Karpas-422 (cell line): ENCODE measurements around the gene ABCA6. TPM values are rescaled to one million over a fixed set of nuclear protein-coding genes. Genes with fewer than 3 reads are reported as not detected.
"Not testable (repeated sequence)": the region's sequence is repeated elsewhere in the genome, so short reads cannot be mapped to it uniquely, and the experiment has no call there.

Source experiments
- DNase-seq: peaks from one replicate; pipeline ENCODE4 v3.0.0-alpha.2; 2015
- H2AFZ ChIP-seq: fragments of 200-600 bp; sonication (generic); 2 replicates; pipeline ENCODE4 v1.6.1; 2014; ENCODE audit warnings: antibody characterized with exemption, low read length, mixed read lengths
- H3K27ac ChIP-seq: fragments of 200-600 bp; sonication (generic); 2 replicates; pipeline ENCODE4 v1.5.1; 2014; ENCODE audit warnings: mild to moderate bottlenecking, low read length, moderate library complexity
- H3K27me3 ChIP-seq: fragments of 200-600 bp; sonication (generic); 2 replicates; pipeline ENCODE4 v1.6.1; 2014; ENCODE audit warnings: low read length, mixed read lengths
- H3K36me3 ChIP-seq: fragments of 200-600 bp; sonication (generic); 2 replicates; pipeline ENCODE4 v1.6.1; 2014; ENCODE audit warnings: low read length, mixed read lengths; ENCODE audit not compliant: insufficient read depth
- H3K4me1 ChIP-seq: fragments of 200-600 bp; sonication (generic); 2 replicates; pipeline ENCODE4 v1.6.1; 2014; ENCODE audit warnings: mild to moderate bottlenecking, low read length, mixed read lengths
- H3K4me2 ChIP-seq: fragments of 200-600 bp; sonication (generic); 2 replicates; pipeline ENCODE4 v1.6.1; 2014; ENCODE audit warnings: low read length, low read depth, mild to moderate bottlenecking; ENCODE audit not compliant: poor library complexity, severe bottlenecking
- H3K4me3 ChIP-seq: fragments of 200-600 bp; sonication (generic); 2 replicates; pipeline ENCODE4 v1.5.1; 2014; ENCODE audit warnings: mild to moderate bottlenecking, antibody characterized with exemption, low read length, mixed read lengths
- H3K79me2 ChIP-seq: fragments of 200-600 bp; sonication (generic); 2 replicates; pipeline ENCODE4 v1.6.1; 2014; ENCODE audit warnings: mild to moderate bottlenecking, low read length, mixed read lengths
- H3K9ac ChIP-seq: fragments of 200-600 bp; sonication (generic); 2 replicates; pipeline ENCODE4 v1.6.0; 2014; ENCODE audit warnings: low read length
- H3K9me2 ChIP-seq: fragments of 200-600 bp; sonication (generic), shearing (Covaris generic); replicated peaks from 2 replicates; pipeline ENCODE4 v1.6.0; 2014; ENCODE audit warnings: mild to moderate bottlenecking, low read length, moderate library complexity; ENCODE audit not compliant: insufficient read depth
- H3K9me3 ChIP-seq: fragments of 300-700, 200-600 bp; sonication (generic); 2 replicates; pipeline ENCODE4 v1.6.1; 2014; ENCODE audit warnings: low read length, mixed read lengths
- H4K20me1 ChIP-seq: fragments of 200-600 bp; sonication (generic); 2 replicates; pipeline ENCODE4 v1.6.1; 2014; ENCODE audit warnings: mild to moderate bottlenecking, antibody characterized with exemption, low read length, low read depth; ENCODE audit not compliant: insufficient read depth
- total RNA-seq: library from RNA; depleted of rRNA; stranded (reverse); fragments of >200 nt; shearing (Covaris generic); gene quantifications from 2 replicates; pipeline ENCODE4 v1.2.3, GENCODE V29; 2014; ENCODE audit warnings: low replicate concordance

ABCA6 gene
- total RNA-seq, 1 experiment from 2014 or later: not detected

DNA sequence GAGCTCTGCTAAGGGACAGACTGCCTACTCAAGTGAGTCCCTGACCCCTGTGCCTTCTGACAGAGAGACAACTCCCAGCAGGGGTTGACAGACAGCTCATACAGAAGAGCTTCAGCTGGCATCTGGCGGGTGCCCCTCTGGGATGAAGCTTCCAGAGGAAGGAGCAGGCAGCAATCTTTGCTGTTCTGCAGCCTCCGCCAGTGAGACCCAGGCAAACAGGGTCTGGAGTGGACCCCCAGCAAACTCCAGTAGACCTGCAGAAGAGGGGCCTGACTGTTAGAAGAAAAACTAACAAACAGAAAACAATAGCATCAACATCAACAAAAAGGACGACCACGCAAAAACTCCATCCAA lies 70.5 kb downstream of the ABCA6 start:
- DNase-seq, H3K79me2 ChIP-seq, H3K4me1 ChIP-seq, H3K4me2 ChIP-seq, H4K20me1 ChIP-seq, H3K27me3 ChIP-seq, H2AFZ ChIP-seq, H3K36me3 ChIP-seq, H3K9me3 ChIP-seq, H3K9ac ChIP-seq, H3K27ac ChIP-seq, H3K9me2 ChIP-seq, H3K4me3 ChIP-seq: not testable (repeated sequence)

- not testable (repeated sequence) for H3K27ac ChIP-seq, H3K4me1 ChIP-seq, H3K9me3 ChIP-seq, DNase-seq, H3K4me3 ChIP-seq, H3K9me2 ChIP-seq, H4K20me1 ChIP-seq, H3K79me2 ChIP-seq, H3K27me3 ChIP-seq, H3K9ac ChIP-seq, H3K4me2 ChIP-seq, H2AFZ ChIP-seq, H3K36me3 ChIP-seq
Measured at GRCh38 chr17:69070378-69071232, 71.1 kb downstream of the ABCA6 start.

GRCh38 chr17:69069226-69069750 lies 72.4 kb downstream of the ABCA6 start:
- no peaks in the 10 kb centered on the region for H3K79me2 ChIP-seq
- no peaks in the 10 kb centered on the region for H3K9me2 ChIP-seq
- no peak overlapping the region for H3K4me3 ChIP-seq
- no peak overlapping the region for H3K4me2 ChIP-seq
- no peak overlapping the region for H3K9ac ChIP-seq
- DNase-seq: no peak
- no peaks in the 10 kb centered on the region for H3K9me3 ChIP-seq
- H3K27ac ChIP-seq: no peak overlapping the region
- no peak overlapping the region for H2AFZ ChIP-seq
- H4K20me1 ChIP-seq: no peaks in the 10 kb centered on the region
- no peaks in the 10 kb centered on the region for H3K36me3 ChIP-seq
- H3K27me3 ChIP-seq: no peaks in the 10 kb centered on the region
- no peaks in the 10 kb centered on the region for H3K4me1 ChIP-seq

- Histone ChIP-seq H3K9me2 (no peaks in the 10 kb centered on the region), H3K4me3 (no peak overlapping the region), H3K4me1 (no peaks in the 10 kb centered on the region), H3K27ac (no peak overlapping the region), H3K27me3 (no peaks in the 10 kb centered on the region), H3K36me3 (no peaks in the 10 kb centered on the region), H3K4me2 (no peak overlapping the region), H4K20me1 (no peaks in the 10 kb centered on the region), H2AFZ (no peak overlapping the region), H3K9ac (no peak overlapping the region), H3K79me2 (no peaks in the 10 kb centered on the region), H3K9me3 (no peaks in the 10 kb centered on the region)
- no peak for DNase-seq
Measured at GRCh38 chr17:69067274-69068047, 74.2 kb downstream of the ABCA6 start.

- Histone ChIP-seq H3K4me3 (no peak overlapping the region), H3K9ac (no peak overlapping the region), H3K4me2 (no peak overlapping the region), H3K9me3 (no peaks in the 10 kb centered on the region), H3K9me2 (no peaks in the 10 kb centered on the region), H3K79me2 (no peaks in the 10 kb centered on the region), H3K4me1 (no peaks in the 10 kb centered on the region), H3K36me3 (no peaks in the 10 kb centered on the region), H3K27ac (no peak overlapping the region), H2AFZ (no peak overlapping the region), H3K27me3 (no peaks in the 10 kb centered on the region), H4K20me1 (no peaks in the 10 kb centered on the region)
- DNase-seq: no peak
Measured at GRCh38 chr17:69066482-69066881, 75.2 kb downstream of the ABCA6 start.

- Histone ChIP-seq H3K4me3 (no peak overlapping the region), H3K4me2 (no peak overlapping the region), H4K20me1 (no peaks in the 10 kb centered on the region), H3K27ac (no peak overlapping the region), H3K4me1 (peaks cover 8% of the 10 kb centered on the region), H3K79me2 (no peaks in the 10 kb centered on the region), H3K9me3 (no peaks in the 10 kb centered on the region), H3K36me3 (no peaks in the 10 kb centered on the region), H3K9me2 (no peaks in the 10 kb centered on the region), H2AFZ (no peak overlapping the region), H3K27me3 (no peaks in the 10 kb centered on the region), H3K9ac (no peak overlapping the region)
- DNase-seq: no peak
Measured at GRCh38 chr17:69065113-69065512, 76.6 kb downstream of the ABCA6 start.

GRCh38 chr17:69064476-69064875 lies 77.2 kb downstream of the ABCA6 start:
- Histone ChIP-seq H2AFZ (no peak overlapping the region), H3K9me3 (no peaks in the 10 kb centered on the region), H3K9ac (no peak overlapping the region), H3K27me3 (no peaks in the 10 kb centered on the region), H3K9me2 (no peaks in the 10 kb centered on the region), H3K4me1 (peaks cover 8% of the 10 kb centered on the region), H3K4me2 (no peak overlapping the region), H3K79me2 (no peaks in the 10 kb centered on the region), H4K20me1 (no peaks in the 10 kb centered on the region), H3K27ac (no peak overlapping the region), H3K36me3 (no peaks in the 10 kb centered on the region), H3K4me3 (no peak overlapping the region)
- no peak for DNase-seq

GRCh38 chr17:69064001-69064400 lies 77.7 kb downstream of the ABCA6 start:
- no peak for DNase-seq
- H3K27ac ChIP-seq: no peak overlapping the region
- no peaks in the 10 kb centered on the region for H4K20me1 ChIP-seq
- H3K9me3 ChIP-seq: no peaks in the 10 kb centered on the region
- H3K4me2 ChIP-seq: no peak overlapping the region
- H3K4me3 ChIP-seq: no peak overlapping the region
- H3K36me3 ChIP-seq: no peaks in the 10 kb centered on the region
- no peaks in the 10 kb centered on the region for H3K9me2 ChIP-seq
- H3K79me2 ChIP-seq: no peaks in the 10 kb centered on the region
- no peak overlapping the region for H2AFZ ChIP-seq
- H3K4me1 ChIP-seq: peaks cover 8% of the 10 kb centered on the region
- H3K27me3 ChIP-seq: no peaks in the 10 kb centered on the region
- H3K9ac ChIP-seq: no peak overlapping the region
